Measurements from ENCODE around the gene IGLL5. TPM values are rescaled to one million over a fixed set of nuclear protein-coding genes. Genes with fewer than 3 reads are reported as not detected.

IGLL5 gene
- 1 to 10 TPM in 2 of 9 donors, under 1 TPM in 3, not detected in 4; 0.56 to 2.6 (median 0.85) TPM for total RNA-seq
- under 1 TPM; 0.23 to 0.26 TPM for polyA plus RNA-seq
- long read RNA-seq, donor 1: 0 reads
- long read RNA-seq, donor 2: 0 reads
- long read RNA-seq, donor 3: 0 reads

DNA sequence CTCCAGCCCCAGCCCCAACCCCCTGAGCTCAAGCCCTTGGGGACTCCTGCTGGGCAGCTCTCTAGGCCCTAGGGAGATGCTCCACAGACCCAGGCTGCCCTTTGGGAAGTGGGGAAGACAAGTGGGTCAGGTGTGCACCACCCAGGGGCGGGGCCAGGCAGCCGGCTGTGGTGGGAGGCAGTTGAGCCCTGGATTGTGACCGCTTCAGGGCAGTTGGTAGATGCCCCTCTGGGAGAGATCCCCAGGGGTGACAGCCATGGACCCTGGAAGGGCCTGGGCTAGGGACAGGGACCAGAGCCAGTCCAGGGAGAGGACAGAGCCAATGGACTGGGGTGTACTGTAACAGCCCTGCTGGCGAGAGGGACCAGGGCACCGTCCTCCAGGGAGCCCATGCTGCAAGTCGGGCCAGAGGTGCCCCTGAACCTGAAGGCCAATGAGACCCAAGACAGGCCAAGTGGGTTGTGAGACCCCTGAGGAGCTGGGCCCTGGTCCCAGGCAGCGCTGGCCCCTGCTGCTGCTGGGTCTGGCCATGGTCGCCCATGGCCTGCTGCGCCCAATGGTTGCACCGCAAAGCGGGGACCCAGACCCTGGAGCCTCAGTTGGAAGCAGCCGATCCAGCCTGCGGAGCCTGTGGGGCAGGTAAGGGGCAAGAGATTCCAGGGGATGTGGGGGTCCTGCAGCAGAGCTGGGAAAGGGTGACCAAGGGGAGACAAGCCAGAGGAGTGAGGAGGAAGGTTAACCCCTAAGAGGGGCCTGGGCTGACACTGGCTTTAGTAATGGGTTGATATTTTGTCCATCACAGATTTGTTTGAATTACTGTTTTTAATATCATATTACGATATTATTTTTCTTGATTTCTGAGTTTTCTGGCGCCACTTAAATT is at the start of gene IGLL5:
TSS of gene IGLL5 (plus strand) at position 196 of the 883 bp plus-strand sequence. CDS start at position 434, 238 bp downstream.
- Histone ChIP-seq H3K4me3 (no peak within 1 kb of the TSS), H3K27me3 (peaks cover 0 to 16% (median 0%) of the 10 kb centered on the region in 9 donors), H3K27ac (no peak within 1 kb of the TSS), H3K9me3 (no peaks in the 10 kb centered on the region), H3K4me1 (no peaks in the 10 kb centered on the region), H3K36me3 (no peaks in the 10 kb centered on the region)
- ATAC-seq (no peak), DNase-seq (no peak)
- intact Hi-C loops (cut with DNase I): loop anchor here in 6 of 10 donors (10.0 kb wide), 6 partner anchors 57 to 673 kb away; no protein-coding TSS in a partner anchor
- TF ChIP-seq POLR2A (IDR thresholded peaks at IDR 0.05) (no peak), CTCF (IDR thresholded peaks at IDR 0.05) (no peak)
- 83 to 89% (median 85%) methylated on average over 11 to 15 of the region's 15 CpGs for WGBS, 4 donors

DNA sequence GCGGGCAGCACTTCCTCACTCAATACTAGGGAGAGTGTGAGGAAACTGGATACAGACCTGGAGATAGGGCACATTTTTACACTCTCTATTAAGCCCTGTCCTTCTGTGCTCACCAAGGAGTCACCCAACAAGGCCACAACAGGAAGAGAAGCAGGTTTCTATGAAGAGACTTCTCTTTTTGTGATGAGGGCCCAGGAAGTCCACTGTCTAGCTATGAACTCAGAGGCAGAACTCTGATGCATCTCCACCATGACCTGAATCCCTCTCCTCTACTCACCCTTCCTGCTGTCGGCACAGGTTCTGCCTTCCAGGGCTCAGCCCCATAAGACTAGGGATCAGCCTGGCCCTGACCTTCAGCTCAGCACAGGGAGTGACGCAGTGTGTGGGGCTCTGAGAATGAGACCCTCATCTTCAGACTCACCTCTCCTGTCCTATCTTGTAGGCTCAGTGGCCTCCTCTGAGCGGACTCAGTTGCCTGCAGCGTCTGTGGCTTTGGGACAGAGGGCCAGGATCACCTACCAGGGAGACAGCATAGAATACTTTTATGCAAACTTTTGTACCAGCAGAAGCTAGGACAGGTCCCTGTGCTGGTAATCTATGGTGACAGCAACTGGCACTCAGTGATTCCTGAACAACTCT is 49.3 kb upstream of the IGLL5 start:
- Histone ChIP-seq H3K4me3 (no peak overlapping the region), H3K27me3 (peaks cover 0 to 10% (median 0%) of the 10 kb centered on the region in 9 donors), H3K27ac (no peak overlapping the region), H3K4me1 (peaks cover 0 to 8% (median 0%) of the 10 kb centered on the region in 12 donors), H3K36me3 (no peaks in the 10 kb centered on the region), H3K9me3 (peaks cover 0 to 12% (median 0%) of the 10 kb centered on the region in 12 donors)
- TF ChIP-seq POLR2A (IDR thresholded peaks at IDR 0.05) (no peak), CTCF (IDR thresholded peaks at IDR 0.05) (no peak)
- ATAC-seq (no peak), DNase-seq (no peak)
- intact Hi-C loops (cut with DNase I): no loop called here
- 80 to 93% (median 91%) methylated on average over 5 of the region's 5 CpGs for WGBS, 4 donors

- DNase-seq (no peak), ATAC-seq (no peak)
- intact Hi-C loops (cut with DNase I): loop anchor here in 1 of 10 donors (10.0 kb wide), 1 partner anchor 285 kb away; no protein-coding TSS in a partner anchor
- H3K4me1 ChIP-seq: peaks cover 0 to 8% (median 0%) of the 10 kb centered on the region in 12 donors
- WGBS, 4 donors: 68 to 86% (median 73%) methylated on average over 6 of the region's 6 CpGs
- no peak overlapping the region for H3K4me3 ChIP-seq
- TF ChIP-seq POLR2A (IDR thresholded peaks at IDR 0.05) (no peak), CTCF (IDR thresholded peaks at IDR 0.05) (no peak)
- peaks cover 0 to 10% (median 0%) of the 10 kb centered on the region in 9 donors for H3K27me3 ChIP-seq
- H3K9me3 ChIP-seq: peaks cover 0 to 12% (median 0%) of the 10 kb centered on the region in 12 donors
- H3K27ac ChIP-seq: no peak overlapping the region
- H3K36me3 ChIP-seq: no peaks in the 10 kb centered on the region
Measured at GRCh38 chr22:22839570-22840314, 47.9 kb upstream of the IGLL5 start.

Measured in heart left ventricle (tissue), 16 donors.